Neural progenitor cell (in vitro differentiated cells): ENCODE data around the gene RAD51B. TPM values are rescaled to one million over a fixed set of nuclear protein-coding genes. Genes with fewer than 3 reads are reported as not detected.

Experiments
- DNase-seq: peaks from one replicate; pipeline ENCODE4 v3.0.0-alpha.2; 2016; ENCODE audit warnings: low spot score
- H2AFZ ChIP-seq: fragments of 200-600 bp; sonication (generic); replicated peaks from 2 replicates; pipeline ENCODE4 v1.6.1; 2016; ENCODE audit warnings: antibody characterized with exemption
- H3F3A ChIP-seq: fragments of 200-600 bp; sonication (generic); 2 replicates; pipeline ENCODE4 v1.6.1; 2016; ENCODE audit warnings: antibody characterized with exemption, low read depth
- H3K27ac ChIP-seq: fragments of 200-600 bp; sonication (generic); 2 replicates; pipeline ENCODE4 v1.5.1; 2016; ENCODE audit warnings: mild to moderate bottlenecking
- H3K27me3 ChIP-seq: fragments of 200-600 bp; sonication (generic); 2 replicates; pipeline ENCODE4 v1.6.1; 2016; ENCODE audit warnings: mild to moderate bottlenecking, moderate library complexity
- H3K36me3 ChIP-seq: fragments of 200-600 bp; sonication (generic); 2 replicates; pipeline ENCODE4 v1.5.1; 2016
- H3K4me1 ChIP-seq: fragments of 200-600 bp; sonication (generic); 2 replicates; pipeline ENCODE4 v1.6.1; 2016; ENCODE audit warnings: mixed run types
- H3K4me2 ChIP-seq: fragments of 200-600 bp; sonication (generic); 2 replicates; pipeline ENCODE4 v1.6.1; 2016
- H3K4me3 ChIP-seq: fragments of 200-600 bp; sonication (generic); 2 replicates; pipeline ENCODE4 v1.5.1; 2016
- H3K79me2 ChIP-seq: fragments of 200-600 bp; sonication (generic); 2 replicates; pipeline ENCODE4 v1.6.1; 2016; ENCODE audit warnings: low read depth
- H3K9ac ChIP-seq: fragments of 200-600 bp; sonication (generic); 2 replicates; pipeline ENCODE4 v1.6.1; 2016
- H3K9me3 ChIP-seq: fragments of 200-600 bp; sonication (generic); 2 replicates; pipeline ENCODE4 v1.5.1; 2016; ENCODE audit warnings: low read depth
- H4K20me1 ChIP-seq: fragments of 200-600 bp; sonication (generic); 2 replicates; pipeline ENCODE4 v1.6.1; 2016; ENCODE audit warnings: low read depth
- H3K27ac Mint-ChIP-seq: 3 replicates; pipeline ENCODE4 v1.8.0; 2021; ENCODE audit warnings: mixed read lengths
- H3K27me3 Mint-ChIP-seq: 2 replicates; pipeline ENCODE4 v1.8.0; 2022; ENCODE audit warnings: low read depth, mild to moderate bottlenecking, inconsistent platforms, moderate library complexity, mixed read lengths; ENCODE audit not compliant: insufficient read depth
- H3K36me3 Mint-ChIP-seq: 3 replicates; pipeline ENCODE4 v1.8.0; 2021; ENCODE audit warnings: mixed read lengths
- H3K4me1 Mint-ChIP-seq: 3 replicates; pipeline ENCODE4 v1.8.0; 2021; ENCODE audit warnings: mixed read lengths
- H3K4me3 Mint-ChIP-seq: 3 replicates; pipeline ENCODE4 v1.8.0; 2021; ENCODE audit warnings: mild to moderate bottlenecking, moderate library complexity, mixed read lengths
- H3K9me3 Mint-ChIP-seq: 3 replicates; pipeline ENCODE4 v1.8.0; 2020; ENCODE audit warnings: mixed read lengths
- CTCF ChIP-seq: fragments of 200-600 bp; sonication (generic); IDR thresholded peaks from 2 replicates; pipeline ENCODE4 v1.5.1; 2017; ENCODE audit warnings: antibody characterized with exemption, mild to moderate bottlenecking
- EZH2 ChIP-seq: fragments of 200-600 bp; sonication (generic); IDR thresholded peaks from 2 replicates; pipeline ENCODE4 v1.6.1; 2017; ENCODE audit warnings: antibody characterized with exemption, mild to moderate bottlenecking, moderate library complexity
- EZH2phosphoT487 ChIP-seq: fragments of 200-600 bp; sonication (generic); IDR thresholded peaks from 2 replicates; pipeline ENCODE4 v1.6.1; 2017; ENCODE audit warnings: antibody characterized with exemption
- total RNA-seq: library from RNA; depleted of rRNA; stranded (reverse); fragments of >200 nt; gene quantifications from 2 replicates; pipeline ENCODE4 v1.2.3, GENCODE V29; 2015; ENCODE audit warnings: low replicate concordance

RAD51B gene
- total RNA-seq, 1 donor from 2014 or later = 50.5 TPM

DNA sequence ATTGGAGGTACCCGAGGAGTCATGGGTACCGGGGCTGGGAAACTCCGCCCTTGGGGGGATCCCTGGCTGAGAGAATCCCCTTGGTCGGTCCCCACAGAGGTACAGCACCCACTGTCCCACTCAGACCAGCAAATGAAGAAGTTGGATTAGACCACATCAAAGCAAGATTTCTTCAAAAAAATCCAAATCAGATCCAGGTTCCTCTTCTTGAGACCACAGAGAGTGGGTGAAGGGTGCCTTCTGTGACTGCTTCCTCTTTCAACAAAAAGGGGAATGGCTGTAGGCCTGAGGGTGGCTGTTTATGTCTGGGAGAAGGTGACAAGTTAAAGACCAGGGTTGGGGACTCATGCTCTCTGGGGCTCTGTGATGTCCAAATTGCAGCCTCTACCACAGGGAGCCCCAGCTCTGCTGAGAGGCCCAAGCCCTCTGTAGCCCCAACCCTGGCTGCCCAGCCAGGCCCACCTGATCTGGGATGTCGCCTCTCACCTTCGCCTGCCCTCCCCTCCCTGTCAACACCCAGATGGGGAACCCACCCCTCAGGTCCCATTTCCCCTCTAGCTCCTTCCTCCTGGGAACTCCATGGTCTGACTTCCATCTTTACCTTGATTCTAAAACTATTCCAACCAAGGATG lies 922.4 kb downstream of the RAD51B start:
- no peaks in the 10 kb centered on the region for H3K79me2 ChIP-seq
- H3K27ac ChIP-seq = no peak overlapping the region
- H3K4me3 Mint-ChIP-seq = no peak overlapping the region
- no peak overlapping the region for H3K4me3 ChIP-seq
- H4K20me1 ChIP-seq = no peaks in the 10 kb centered on the region
- peaks cover 18% of the 10 kb centered on the region for H3K4me1 ChIP-seq
- H3K9ac ChIP-seq = no peak overlapping the region
- H3K27ac Mint-ChIP-seq = no peak overlapping the region
- no peaks in the 10 kb centered on the region for H3K36me3 Mint-ChIP-seq
- TF ChIP-seq CTCF = no peak
- no peak for TF ChIP-seq EZH2phosphoT487
- no peak for TF ChIP-seq EZH2
- H3K4me1 Mint-ChIP-seq = peaks cover 15% of the 10 kb centered on the region
- no peak overlapping the region for H3K4me2 ChIP-seq
- no peaks in the 10 kb centered on the region for H3F3A ChIP-seq
- peaks cover 23% of the 10 kb centered on the region for H3K9me3 Mint-ChIP-seq
- H3K27me3 ChIP-seq = no peaks in the 10 kb centered on the region
- H3K36me3 ChIP-seq = no peaks in the 10 kb centered on the region
- H2AFZ ChIP-seq = no peak overlapping the region
- no peaks in the 10 kb centered on the region for H3K9me3 ChIP-seq
- no peak for DNase-seq
- peaks cover 24% of the 10 kb centered on the region for H3K27me3 Mint-ChIP-seq

- TF ChIP-seq CTCF (no peak), EZH2phosphoT487 (no peak), EZH2 (no peak)
- Mint-ChIP-seq H3K36me3 (no peaks in the 10 kb centered on the region), H3K27ac (no peak overlapping the region), H3K9me3 (peaks cover 18% of the 10 kb centered on the region), H3K27me3 (peaks cover 14% of the 10 kb centered on the region), H3K4me3 (no peak overlapping the region), H3K4me1 (peaks cover 24% of the 10 kb centered on the region)
- no peak overlapping the region for H3K27ac ChIP-seq
- no peak for DNase-seq
- no peaks in the 10 kb centered on the region for H3K9me3 ChIP-seq
- H3K79me2 ChIP-seq = no peaks in the 10 kb centered on the region
- no peaks in the 10 kb centered on the region for H3F3A ChIP-seq
- H3K36me3 ChIP-seq = no peaks in the 10 kb centered on the region
- no peak overlapping the region for H2AFZ ChIP-seq
- no peak overlapping the region for H3K9ac ChIP-seq
- H3K4me3 ChIP-seq = no peak overlapping the region
- no peaks in the 10 kb centered on the region for H4K20me1 ChIP-seq
- H3K27me3 ChIP-seq = no peaks in the 10 kb centered on the region
- H3K4me2 ChIP-seq = no peak overlapping the region
- peaks cover 23% of the 10 kb centered on the region for H3K4me1 ChIP-seq
Measured at GRCh38 chr14:68744613-68745012, 925.0 kb downstream of the RAD51B start.

GRCh38 chr14:68747393-68747792 lies 927.8 kb downstream of the RAD51B start:
- no peak overlapping the region for H3K9ac ChIP-seq
- no peaks in the 10 kb centered on the region for H4K20me1 ChIP-seq
- H3K36me3 ChIP-seq = no peaks in the 10 kb centered on the region
- peaks cover 37% of the 10 kb centered on the region for H3K4me1 Mint-ChIP-seq
- H3K27me3 Mint-ChIP-seq = peaks cover 13% of the 10 kb centered on the region
- H3K9me3 ChIP-seq = no peaks in the 10 kb centered on the region
- H3K36me3 Mint-ChIP-seq = no peaks in the 10 kb centered on the region
- H3K79me2 ChIP-seq = no peaks in the 10 kb centered on the region
- peaks cover 24% of the 10 kb centered on the region for H3K4me1 ChIP-seq
- peaks cover 4% of the 10 kb centered on the region for H3K9me3 Mint-ChIP-seq
- H3K27ac Mint-ChIP-seq = peak overlapping the region; percentile 72
- H3K4me3 ChIP-seq = no peak overlapping the region
- H3F3A ChIP-seq = no peaks in the 10 kb centered on the region
- H3K27me3 ChIP-seq = no peaks in the 10 kb centered on the region
- no peak overlapping the region for H3K4me2 ChIP-seq
- no peak overlapping the region for H3K27ac ChIP-seq
- H2AFZ ChIP-seq = no peak overlapping the region
- no peak for DNase-seq
- H3K4me3 Mint-ChIP-seq = no peak overlapping the region
- TF ChIP-seq EZH2phosphoT487 (no peak), CTCF (no peak), EZH2 (no peak)
